HG03457 (cell line): ENCODE measurements around the gene CHI3L1.
"Not testable (repeated sequence)": the region's sequence is repeated elsewhere in the genome, so short reads cannot be mapped to it uniquely, and the experiment has no call there.

Experiments
- ATAC-seq: cut with Tn5 transposase; IDR thresholded peaks from one replicate; pipeline ENCODE4 v1.9.1; 2021; ENCODE audit warnings: moderate number of reproducible peaks; ENCODE audit not compliant: unreplicated experiment

The CHI3L1 gene

DNA sequence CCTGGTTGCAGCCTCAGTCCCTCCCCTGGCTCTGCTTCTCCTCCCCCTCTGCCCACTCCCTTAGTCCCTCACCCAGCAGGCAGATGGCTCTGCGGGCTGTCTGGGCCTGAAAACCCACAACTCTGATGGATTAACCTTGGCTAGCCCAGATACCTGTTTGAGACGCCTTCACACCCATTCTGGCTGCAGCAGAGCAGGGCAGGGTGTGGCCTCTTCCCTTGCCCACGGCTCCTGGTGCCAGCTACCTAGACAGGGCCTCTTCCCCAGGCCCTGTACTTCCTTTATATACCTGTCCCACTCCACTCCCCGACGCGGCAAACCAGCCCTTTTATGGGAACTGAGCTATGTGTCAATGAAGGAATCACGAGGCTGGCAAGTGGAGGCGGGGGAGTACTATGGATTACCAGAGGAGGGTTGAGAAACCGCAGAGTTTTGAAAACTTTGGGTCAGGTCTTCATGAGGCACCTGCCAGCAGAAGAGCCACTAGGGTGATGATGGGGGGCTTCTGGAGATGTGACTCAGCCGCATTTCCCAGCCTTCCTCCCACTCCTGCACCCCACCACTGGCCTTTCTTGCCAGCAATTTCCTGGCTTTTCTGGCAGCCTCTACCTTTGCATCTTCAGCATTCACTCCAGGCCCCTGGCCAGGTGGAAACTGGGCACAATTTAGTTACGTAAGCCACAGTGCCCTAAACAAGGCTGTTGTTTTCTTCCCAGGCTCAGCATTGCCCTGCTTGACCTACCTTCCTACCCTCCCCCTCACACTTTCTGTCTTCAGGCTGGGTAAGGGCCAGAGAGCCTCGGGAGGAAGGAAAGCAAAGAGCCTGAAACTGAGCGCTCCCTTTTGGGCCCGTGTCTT lies at the start of gene CHI3L1:
TSS of gene CHI3L1 (minus strand) at position 259 of the 858 bp plus-strand sequence. CDS start at position 178, 81 bp downstream.
- no peak for ATAC-seq

DNA sequence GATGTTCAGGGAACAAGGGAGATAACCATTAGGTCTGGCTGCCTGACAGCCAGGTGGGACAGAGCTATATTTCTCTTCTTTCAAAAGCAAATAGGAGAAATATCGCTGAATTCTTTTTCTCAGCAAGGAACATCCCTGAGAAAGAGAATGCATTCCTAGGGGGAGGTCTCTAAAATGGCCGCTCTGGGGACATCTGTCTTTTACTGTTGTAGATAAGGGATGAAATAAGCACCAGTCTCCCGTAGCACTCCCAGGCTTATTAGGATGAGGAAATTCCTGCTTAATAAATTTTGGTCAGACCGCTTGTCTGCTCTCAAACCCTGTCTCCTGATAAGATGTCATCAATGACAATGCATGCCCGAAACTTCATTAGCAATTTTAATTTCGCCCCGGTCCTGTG lies 48.4 kb upstream of the CHI3L1 start:
- ATAC-seq = not testable (repeated sequence)

DNA sequence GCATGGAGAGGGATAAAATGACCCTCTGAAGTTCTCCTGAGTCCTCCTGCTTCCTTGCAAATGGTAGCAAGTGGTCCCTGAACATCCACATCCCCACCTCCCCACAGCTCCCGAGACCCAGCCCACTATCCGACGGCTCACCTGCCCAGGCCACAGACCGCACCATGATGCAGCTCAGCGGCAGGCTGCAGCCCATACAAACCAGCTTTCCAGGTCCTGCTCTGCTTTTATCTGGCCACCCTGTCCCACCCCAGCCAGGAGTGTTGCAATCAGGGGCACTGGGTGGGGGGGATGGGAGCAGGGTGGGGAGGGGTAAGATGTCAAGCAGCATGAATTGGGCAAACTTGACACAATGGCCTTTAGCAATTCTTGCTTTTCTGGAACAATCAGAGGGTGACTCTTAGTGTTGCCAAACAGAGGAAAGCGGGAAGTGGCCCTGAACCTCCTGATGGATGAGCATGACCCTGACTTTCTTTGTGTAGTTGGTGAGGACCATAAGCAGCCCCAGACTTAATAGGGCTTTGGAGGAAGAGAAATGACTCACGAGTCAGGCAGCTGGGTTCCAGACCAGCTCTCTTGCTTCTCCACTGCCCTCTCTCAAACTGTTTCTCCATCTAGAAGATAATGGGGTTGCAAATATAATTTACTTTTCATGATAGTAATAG lies 43.1 kb upstream of the CHI3L1 start, which contains the start of gene CHIT1:
TSS of gene CHIT1 (minus strand) at position 203 of the 665 bp plus-strand sequence. CDS start at position 166, 37 bp downstream.
- no peak for ATAC-seq

DNA sequence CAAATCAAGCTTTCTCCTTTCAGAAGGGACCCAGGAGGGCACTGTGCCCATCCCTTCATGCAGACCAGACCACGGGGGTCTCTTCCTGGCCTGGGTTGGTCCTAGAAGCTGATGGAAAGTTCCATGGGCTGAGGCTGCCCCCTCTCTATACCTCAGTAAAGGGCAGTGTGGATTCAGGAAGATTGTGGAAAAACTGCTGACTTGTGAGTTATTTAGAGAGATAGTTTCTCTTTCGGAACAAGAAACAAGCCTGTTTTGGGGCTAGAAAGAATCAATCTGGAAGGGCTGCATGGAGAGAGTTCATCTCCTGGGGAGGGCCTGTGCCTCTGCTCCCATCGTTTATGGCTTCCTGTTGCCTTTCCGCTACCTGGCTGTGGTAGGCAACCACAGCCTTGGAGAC lies 42.2 kb upstream of the CHI3L1 start:
- no peak for ATAC-seq

DNA sequence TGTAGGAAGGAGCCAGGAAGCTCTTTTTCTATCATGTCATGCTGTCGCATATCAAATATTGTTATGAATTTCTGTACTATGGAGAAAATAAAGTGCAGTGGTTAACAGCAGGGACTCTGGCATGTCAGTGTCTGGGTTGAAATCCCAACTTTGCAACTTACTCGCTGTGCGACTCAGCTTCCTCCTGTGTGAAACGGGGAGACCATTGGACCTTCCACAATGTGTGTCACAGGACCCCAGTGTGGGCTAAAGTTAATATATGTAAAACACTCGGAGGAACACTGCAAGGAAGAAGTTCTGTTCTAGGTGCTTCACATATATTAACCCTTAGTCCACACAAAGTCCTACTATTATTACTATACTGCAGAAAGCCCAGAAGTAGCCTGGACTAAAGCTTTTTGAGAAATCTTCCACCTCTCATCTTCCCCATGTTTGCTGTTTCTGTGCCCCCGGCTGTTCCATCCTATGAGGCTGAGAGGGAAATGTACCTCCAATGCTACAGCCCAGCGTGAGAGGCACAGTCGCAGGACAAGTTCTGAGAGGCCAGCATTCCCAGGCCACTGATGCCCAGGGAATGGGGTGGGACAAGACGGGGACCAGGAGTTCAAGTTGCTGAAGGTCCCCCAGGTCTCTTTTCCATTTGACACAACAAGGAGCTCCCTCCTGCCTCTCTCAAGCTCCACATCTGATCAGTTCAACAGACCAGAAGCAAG lies 41.0 kb upstream of the CHI3L1 start:
- no peak for ATAC-seq

DNA sequence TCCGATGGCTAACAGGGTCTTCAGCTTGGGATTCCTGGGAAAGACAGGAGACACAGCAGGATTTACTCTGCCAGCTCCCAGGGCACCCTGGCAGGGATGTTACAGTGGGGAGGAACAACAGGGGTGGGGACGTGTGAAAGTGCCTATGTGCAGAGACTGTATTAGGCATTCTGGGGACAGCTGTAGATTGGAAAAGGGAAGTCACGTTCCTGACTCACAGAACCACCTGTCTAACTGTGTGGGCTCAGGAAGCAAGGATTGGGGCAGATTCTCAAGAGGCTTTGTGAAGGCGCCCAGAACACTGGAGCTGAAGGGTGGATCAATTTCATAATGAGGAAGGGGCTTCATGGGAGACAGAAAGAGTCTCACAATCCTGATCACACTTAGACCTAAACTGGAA lies 38.6 kb upstream of the CHI3L1 start:
- no peak for ATAC-seq

DNA sequence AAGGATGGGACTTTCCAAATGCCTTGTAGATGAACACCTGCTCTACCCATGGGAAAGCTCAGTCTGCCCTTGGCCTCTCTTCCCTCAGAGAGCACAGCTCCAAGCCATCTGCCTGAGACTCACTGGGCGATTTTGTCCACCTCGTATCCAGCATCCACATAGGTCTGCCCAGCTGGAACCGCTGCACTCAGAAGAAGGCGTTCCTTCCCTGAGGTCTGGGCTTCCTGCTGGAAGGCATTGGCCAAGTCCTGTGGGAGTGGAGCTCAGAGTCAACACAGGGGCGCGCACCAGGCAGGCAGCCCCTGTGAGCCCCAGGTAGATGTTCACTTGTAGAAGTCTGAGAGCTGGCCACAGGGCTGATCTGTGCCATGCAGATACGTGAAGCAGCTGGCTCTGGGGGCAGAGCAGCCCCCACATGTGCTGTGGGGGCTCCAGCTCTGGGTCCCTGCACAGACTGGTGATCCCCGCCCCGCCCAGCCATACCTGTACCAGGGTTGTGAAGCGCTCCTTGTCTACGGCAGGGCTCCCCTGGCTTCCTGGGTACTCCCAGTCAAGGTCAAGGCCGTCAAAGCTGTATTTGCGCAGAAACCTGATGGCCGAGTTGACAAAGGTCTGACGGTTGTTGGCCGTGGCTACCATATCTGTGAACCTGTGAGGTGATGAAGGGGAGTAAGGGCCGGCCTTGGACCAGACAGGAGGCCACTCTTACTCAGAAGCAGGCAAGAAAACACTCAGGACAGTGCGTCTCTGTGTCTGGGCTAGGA lies 36.7 kb upstream of the CHI3L1 start:
- no peak for ATAC-seq

DNA sequence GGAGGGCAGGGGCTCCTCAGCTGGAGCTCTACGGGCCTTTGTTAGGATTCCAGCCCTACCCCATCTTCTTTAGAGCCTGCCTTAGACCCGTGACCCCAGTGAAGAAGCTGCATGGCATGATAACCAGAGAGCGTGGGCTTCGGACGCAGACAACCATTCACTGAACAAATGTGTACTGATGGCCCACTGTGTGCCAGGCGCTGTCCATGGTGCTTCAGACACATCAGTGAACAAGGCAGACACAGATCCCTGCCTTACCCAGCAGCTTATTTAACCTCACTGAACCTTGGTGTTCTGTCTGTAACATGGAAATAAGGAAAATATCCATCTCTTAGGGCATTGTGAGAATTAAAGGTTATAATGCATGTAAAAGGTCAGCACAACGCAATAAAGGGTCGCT lies 33.4 kb upstream of the CHI3L1 start:
- ATAC-seq = no peak

DNA sequence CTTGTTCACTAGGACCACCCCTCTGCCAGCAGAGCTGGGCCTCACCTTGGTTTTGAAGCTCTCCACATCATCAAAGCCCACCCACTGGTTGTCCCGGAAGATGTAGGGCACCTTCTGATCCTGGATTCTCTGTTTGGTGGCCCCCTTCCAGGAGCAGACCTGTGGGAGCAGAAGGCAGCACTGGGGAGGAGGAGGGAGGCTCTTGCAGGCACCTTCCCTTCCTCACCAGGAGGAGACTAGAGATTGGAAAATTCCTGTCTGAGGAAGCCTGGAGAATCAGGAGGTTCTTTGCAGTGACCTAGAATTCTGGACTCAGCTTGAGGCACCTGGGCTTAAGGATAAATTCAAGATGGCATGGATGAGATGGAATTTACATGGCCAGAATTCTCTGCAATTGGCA lies 32.7 kb upstream of the CHI3L1 start:
- no peak for ATAC-seq

DNA sequence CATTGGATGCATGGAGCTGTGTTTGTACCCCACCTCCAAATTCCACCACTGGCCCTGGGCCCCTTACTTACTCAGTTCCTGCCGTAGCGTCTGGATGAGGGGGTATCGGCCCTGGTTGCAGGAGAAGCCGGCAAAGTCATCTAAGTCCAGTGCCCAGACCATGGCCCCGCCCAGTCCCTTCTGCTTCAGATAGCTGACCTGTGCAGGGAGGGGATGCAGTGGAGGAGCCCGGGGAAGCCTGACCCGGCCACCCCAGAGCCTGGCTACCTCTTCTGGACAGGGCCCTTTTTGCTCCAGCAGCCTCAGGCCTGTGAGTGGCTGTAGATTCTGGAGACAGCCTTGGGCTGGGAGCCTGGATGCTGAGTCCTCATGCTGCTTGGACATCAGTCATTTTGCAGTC lies 31.2 kb upstream of the CHI3L1 start:
- no peak for ATAC-seq

DNA sequence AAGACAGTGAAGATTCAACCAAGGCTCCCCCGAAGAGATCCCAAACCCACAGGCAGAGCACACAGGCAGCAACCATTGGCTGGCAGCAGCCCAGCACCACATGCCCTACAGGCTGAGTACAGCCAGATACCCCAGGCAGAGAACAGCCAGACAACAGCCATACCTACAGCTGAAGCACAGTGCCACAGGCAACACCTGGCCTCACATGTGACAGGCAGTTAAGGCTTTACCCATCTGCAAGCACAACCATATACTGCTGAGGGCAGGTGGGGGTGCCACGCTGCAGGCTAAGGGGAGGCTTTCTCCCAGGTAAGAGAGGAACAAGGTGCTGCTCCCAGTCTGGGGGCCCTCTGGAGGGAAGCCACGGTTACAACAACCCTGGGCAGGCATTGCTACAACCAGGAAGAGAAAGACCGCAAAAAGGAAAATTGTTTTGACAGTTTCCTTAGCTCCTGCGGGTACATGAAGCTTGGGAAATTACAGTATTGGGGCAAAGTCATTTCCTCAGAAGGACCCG lies 30.7 kb upstream of the CHI3L1 start:
- no peak for ATAC-seq

DNA sequence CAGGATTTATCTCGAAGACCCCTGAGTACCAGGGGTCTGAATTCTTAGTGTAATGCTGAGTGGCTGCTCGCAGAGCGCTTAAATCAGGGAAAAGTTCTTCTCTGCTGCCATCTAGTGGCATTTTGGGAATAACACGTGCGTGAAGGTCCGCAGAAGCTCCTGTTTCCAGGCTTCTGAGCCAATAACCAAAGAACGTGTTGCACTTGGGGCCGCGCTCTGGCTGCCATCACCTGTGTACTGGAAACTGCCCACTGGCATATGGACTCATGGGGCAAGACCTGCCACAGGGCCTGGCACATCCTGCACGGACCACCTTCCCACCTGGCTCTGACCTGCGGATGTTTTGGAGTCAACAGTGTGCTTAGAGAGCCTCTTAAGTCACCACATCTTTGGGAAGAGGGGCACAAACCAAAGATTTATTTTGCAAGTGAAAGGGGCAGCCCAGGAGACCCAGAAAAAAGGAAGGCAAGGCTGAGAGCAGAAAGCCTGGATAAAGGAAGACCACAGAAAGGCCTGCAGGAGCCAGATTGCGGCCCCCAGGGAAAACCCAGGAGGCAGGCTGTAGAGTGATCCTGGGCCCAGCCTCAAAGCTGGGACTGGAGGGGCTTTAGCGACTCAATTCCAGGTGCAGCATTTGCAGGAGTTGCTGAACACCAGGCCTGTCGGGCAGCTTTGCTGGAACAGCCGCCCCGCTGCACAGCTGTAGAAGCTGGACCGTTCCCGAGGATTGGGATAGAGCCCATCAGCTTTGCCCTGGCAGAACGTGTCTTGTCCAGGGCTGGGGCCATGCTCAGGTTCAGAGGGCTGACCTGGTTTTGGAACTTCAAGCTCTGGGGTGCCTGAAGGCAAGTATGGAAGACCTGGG lies 30.0 kb upstream of the CHI3L1 start:
- ATAC-seq = no peak

DNA sequence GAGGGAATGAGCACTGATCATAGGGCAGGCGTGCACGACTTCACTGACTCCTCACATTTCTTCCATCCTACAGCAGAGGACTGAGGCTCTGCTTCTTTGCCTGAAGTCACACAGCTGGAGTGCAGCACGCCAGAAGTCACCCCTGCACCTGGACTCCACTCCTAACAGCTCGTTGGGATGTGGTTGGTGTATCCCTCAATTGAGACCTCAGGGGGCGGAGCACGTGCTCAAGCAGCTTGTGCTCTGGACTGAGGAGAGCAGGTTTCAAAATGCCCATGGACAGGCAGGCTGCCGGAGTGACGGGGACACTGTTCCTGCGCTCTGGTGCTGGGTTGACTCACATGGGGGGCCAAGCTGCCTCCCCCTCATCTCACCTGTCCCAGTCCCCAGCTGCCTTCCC lies 29.1 kb upstream of the CHI3L1 start:
- ATAC-seq = no peak

DNA sequence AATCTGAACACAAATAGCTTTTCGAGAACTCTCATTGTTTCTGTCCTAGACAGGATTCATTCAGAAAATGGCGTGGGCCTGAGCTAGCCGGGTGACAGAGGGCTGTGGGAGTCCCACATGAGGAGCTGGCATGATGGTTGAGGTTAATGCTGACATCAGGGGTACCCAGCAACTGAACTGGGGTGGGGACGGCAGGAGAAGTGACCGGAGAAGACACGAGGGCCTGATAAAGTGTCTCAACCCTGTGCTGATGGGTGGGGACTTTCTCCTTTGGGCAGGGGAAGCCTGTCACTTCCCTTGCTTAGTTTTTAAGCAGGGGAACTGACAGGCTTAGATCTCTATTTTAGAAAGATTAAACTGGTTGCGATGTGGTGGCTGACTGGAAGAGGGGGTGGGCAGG lies 28.4 kb upstream of the CHI3L1 start:
- ATAC-seq = no peak

DNA sequence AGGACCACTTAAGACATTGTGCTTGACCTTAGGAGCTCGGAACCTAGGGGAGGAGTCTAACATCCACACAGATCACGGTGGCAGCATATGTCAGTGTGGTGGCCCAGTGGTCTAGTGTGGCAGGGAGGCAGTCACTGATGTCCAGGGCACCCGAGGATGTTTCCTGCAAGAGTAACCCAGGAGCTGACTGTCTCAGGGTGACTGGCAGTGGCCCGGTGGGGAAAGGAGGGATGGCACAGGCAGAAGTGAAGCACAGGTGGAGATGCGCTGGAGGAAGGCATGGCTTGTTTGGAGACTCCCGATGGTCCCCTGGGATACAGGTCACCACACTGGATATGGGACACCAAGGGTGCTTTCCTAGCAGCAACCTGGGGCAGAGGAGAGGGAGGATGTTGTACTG lies 26.6 kb upstream of the CHI3L1 start:
- ATAC-seq = no peak

DNA sequence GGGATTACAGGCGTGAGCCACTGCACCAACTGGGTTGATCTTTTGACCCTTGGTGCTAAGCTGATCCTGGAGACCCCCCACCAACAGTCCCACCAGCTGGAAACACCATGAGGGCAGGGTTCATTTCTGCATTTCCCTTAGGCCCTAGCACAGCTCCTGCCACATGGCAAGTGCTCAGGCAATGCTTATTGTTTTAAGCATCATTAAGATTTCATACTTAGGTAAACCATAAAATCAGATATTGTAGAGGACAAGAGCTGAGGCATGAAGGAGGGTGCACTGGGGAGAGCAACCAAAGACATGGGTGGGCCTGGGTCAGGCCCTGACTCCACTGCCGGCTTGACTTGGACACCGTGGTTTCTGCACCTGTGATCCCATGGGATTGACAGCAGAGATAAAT lies 25.3 kb upstream of the CHI3L1 start:
- no peak for ATAC-seq

DNA sequence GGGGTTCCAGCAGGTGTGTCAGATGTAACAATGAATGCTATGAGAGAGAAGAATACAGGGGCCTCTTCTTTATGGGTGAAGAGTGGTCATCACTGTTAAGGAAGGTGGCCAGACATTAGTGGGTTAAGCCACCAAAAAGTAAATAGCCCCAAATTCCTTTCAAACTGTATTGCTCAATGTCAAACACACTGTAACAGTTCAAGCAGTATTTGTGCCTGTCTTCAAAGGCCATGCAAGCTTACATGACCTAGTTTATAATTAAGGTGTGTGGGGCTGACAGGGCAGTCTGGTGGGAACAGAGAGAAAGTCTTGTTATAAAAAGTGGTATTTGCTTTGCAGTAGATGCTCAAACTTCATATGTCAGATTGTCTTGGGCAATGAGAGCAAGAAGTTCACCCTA lies 24.5 kb upstream of the CHI3L1 start:
- ATAC-seq = no peak

DNA sequence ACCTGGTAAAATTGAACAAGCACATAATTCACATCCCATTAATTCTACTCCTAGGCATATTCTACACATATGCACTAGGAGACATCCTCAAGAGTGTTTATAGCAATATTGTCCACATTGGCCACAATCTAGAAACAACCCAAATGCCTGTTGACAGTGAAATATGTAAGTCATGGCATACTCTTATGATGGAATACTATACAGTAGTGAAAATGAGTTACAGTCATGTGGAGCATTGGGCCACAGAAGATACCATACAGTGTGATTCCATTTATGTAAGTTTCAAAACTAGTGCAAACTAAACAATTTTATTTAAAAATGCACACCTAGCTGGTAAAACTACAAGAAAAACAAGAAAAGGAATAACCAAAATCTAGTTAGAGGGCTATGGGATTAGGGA lies 23.8 kb upstream of the CHI3L1 start:
- ATAC-seq = no peak

DNA sequence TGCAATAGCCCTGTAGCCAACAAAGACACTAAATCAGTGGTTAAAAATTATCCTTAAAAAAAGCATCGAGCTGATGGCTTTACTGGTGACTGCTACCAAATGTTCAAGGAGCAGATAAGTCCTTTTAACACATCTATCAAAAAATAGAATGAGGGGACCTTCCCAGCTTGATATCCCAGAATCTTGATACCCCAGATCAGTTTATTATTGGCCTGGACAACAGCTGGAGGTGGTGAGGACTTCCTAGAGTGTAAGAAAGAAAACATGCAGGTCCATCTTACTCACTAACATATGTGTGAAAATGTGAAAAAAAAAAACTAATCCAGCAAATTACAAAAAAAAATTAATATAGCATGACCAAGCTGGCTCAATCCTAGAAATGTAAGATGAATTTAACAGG lies 21.7 kb upstream of the CHI3L1 start:
- ATAC-seq = no peak

DNA sequence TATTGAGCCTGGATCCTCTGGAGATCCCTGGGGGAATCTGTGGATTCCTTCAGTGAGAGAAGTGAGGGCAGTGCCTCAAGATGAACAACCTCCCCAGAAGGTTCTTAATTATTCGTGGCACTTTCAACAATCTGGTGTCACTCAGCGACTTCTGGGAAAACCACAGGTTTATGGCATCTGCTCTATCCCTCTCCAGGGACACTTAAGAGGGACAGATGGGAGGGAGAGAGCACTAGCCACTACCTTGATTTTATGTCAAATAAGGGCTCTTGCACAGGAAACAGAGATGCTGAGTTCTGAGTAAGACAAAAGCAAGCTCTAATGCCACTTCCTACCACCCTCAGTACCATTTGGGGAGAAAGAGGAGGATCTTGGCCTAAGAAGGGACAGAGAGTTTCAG lies 21.2 kb upstream of the CHI3L1 start:
- no peak for ATAC-seq
